NCI-H345 treated with DMSO at 0.1 percent for 48 hours (cell line): ENCODE data around the gene TMEM245.
A peak's percentile ranks its signal among the peaks of the same experiment; 100 is the strongest.

Source experiments
- DNase-seq: peaks from one replicate; lab custom pipeline; 2025; ENCODE audit not compliant: unreplicated experiment; lab: John Stamatoyannopoulos, UW

TMEM245 gene

DNA sequence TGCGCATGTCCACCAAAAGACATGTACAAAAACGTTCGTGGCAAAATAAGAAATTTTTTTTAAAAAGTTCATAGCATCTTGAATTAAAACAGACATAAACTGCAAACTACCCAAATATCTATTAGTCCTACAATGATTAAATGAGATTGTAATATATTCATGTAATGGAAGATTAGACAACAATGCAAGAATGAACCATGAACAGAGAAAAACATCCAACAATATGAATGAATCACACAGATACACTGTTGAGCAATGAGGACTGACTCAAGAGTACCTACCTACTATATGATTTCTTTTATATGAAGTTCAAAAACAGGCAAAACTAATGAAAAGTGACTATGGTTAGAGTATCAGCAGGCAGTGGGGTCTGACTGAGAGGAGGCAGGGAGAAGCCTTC is 88.5 kb downstream of the TMEM245 start:
- no peak for DNase-seq

DNA sequence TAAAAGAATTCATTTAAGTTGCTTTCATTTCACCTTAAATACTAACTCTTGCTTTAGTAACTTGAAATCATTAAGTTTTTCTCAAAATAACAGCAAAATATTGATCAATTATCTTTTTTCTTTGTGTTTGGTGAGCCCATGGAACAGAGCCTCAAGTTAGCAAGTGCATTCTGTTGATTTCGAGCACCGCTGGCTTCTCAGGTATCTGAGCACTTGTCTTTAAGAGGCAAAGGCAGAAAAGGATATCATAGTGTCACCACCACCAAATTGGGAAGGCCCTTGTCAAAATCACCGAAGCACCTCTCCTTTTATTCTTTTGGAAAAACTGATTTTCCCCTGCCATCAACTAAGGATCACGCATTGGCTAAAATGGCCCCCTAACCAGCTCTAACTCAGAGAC is 89.3 kb downstream of the TMEM245 start:
- DNase-seq = no peak

GRCh38 chr9:109028457-109028856 is 91.3 kb downstream of the TMEM245 start:
- no peak for DNase-seq

DNA sequence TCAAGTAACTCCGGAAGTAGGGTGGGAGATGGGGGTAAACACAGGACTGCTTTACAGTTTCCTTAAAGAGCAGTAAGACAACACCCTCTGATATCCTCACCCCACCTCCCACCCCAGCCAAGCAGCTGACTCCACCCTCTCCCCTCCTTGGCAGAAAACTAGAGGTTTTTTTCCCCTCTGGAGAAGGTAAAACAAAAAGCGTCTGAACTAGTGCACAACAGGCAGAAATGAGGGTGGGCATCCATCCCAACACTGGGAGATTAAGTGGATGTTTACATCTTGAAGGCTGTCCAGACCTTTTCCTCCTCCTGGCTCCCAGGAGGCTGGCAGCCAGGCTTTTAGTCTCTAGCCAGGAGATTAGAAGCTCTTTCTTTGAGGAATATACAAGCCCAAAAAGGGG is 92.6 kb downstream of the TMEM245 start:
- DNase-seq = no peak

GRCh38 chr9:109026306-109026705 is 93.4 kb downstream of the TMEM245 start:
- DNase-seq = no peak

GRCh38 chr9:109022873-109023272 is 96.9 kb downstream of the TMEM245 start:
- no peak for DNase-seq

GRCh38 chr9:109020581-109021511 is 98.9 kb downstream of the TMEM245 start:
- DNase-seq = no peak

GRCh38 chr9:109020113-109020512 is 99.6 kb downstream of the TMEM245 start:
- no peak for DNase-seq

DNA sequence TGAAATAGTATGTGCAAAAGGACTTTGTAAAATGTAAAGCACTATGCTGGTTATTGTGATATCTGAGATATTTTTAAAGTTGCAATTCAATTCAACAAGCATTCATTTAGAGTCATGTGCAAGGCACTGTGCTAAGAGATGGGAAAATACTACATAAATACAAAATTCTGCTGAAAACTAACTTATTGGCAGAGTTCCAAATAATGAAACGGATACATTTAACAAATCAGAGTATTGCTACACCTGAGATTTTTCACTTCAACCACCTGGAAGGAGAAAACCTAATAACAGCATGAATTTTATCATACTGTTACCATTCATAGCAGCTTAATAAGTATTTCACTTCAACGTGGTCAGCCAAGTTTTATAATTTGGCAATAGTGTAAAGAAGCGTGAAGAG is 100.3 kb downstream of the TMEM245 start:
- no peak for DNase-seq

DNA sequence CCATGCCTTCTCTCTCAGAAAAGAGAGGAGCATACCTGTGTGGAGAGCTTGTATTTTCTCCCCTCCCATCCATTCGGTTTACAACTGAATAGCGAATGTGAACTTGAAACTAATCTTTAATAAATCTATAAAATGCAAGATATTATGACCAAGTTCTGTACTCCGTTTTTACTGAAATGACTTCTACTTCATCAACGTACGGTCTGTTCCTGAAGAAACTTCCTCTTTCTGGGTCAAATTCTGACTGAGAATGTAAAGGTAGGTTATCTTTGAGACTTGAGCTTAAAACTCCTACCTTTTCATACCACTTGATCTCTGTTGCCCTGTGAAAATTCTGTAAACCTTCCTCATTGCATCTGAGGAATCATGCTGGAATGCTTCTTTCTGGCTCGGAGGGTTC is 102.3 kb downstream of the TMEM245 start:
- DNase-seq = no peak

DNA sequence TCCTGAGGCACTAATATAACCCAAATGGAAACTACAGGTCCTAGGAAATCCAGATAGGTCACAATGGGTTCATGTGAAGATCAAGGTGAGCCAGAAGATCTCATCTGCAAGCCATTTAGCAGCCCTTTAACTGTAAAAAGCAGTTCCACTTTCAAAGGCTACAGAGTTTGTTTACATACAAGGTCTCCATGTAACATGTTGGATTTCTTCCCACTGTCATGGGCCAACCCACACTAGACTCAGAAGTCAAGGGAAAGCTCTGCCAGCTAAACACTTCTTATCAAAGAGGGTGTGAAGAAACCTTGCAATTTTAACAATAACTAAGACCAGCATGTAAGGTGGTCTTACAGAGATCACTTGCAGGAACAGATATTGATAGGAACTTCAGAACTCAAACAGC is 102.7 kb downstream of the TMEM245 start:
- no peak for DNase-seq

DNA sequence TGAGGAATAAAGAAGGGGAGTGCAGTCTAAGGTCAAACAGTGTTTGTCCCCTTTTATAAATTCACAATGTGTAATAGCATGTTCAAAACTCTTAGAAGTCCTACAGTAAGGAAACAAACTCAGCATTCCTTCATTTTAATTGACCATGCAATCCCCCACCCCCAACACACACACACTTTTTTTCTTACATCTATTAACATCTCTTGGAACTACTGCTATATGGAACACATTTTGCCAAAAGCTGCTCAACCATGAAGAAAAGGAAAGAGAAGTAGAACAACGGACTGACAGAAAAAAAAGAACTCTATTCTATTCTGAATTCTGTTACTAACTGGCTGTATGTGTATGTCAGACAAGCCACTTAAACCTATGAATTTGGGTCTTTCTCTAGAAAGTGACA is 103.6 kb downstream of the TMEM245 start:
- no peak for DNase-seq

GRCh38 chr9:109014608-109015280 is 105.0 kb downstream of the TMEM245 start:
- no peak for DNase-seq

DNA sequence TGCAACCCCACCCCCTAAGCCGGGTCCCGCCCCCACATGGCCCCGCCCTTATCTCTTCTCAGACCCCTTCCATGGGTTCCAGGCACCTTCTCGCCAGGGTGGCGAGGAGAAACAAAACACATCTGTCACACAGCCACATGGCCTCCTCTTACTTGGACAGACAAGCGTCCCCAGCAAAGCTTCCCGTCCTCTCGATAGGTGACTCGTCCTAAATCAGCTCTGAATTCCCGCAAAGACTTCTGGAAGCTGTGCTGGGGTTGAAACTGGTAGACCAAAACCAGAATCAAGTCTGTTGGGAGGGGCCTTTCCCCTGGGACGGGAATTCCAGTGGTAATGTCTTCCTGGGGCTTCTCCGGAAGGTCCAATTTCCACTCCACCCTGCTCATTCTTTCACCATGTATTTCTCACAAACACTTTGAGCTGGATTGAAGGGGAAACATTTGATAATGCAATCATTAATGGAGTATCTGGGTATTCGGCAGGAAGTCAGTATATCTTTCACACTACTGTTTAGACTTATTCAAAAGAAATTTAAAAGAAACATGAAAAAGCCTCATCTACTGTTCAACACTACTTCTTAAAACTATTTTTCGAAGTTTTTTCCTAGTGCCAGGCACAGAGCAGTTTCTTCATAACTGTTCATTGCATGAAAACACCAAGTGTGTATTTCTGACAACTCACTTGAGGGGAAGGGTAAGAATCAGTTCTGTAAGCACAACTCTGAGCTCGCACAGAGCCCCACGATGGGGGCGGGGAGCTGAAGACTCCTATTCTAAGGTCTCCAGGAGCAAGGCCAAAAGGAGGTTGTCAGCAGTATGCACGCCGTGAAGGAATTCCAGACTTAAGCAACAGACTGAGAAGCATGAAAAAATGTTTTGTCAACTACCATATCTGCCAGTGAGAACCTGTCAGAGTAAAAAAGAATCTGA is 105.8 kb downstream of the TMEM245 start:
- no peak for DNase-seq

DNA sequence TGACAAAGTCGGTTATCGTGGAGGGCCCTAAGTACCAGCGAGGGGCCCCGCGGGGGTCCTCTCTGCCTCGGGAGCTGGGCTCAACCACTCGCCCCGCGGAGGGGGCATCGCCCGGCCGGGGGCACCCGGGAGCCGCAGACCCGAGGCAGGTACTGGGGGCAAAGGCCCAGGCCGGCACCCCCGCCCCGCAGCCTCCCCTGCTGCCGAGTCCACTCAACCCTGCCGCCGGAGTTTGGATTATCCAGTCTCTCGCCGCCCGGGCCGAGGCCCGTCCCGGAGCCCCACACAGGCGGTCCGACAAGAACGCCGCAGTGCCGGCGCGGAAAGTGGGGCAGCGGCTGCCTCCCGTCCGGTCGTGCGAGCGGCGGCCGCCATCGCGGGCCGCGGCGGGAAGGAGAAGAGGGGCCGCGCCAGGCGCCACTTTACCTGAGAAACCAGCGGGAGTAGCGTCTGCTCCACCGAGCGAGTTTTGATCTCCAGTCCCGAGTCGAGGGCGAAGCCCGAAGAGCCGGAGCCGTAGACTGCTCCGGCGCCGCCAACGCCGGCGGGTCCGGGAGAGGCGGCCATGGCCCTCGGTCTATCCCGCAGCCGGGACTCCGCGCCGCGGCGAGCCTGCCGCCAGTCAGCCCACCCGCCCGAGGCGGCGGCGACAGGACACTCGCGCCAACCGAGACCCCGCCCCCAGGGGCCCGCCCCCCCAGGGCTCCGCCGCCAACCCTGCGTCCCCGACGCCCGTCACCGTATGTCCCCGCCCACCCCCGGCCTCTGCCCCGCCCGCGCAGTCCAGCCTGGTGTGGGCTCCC is 106.7 kb downstream of the TMEM245 start, which contains the start of gene CTNNAL1:
Gene CTNNAL1, minus strand, starts transcription at position 624 of the 803 bp plus-strand sequence. Its CDS starts 57 bp downstream, at position 567.
- peak; percentile 74 for DNase-seq

DNA sequence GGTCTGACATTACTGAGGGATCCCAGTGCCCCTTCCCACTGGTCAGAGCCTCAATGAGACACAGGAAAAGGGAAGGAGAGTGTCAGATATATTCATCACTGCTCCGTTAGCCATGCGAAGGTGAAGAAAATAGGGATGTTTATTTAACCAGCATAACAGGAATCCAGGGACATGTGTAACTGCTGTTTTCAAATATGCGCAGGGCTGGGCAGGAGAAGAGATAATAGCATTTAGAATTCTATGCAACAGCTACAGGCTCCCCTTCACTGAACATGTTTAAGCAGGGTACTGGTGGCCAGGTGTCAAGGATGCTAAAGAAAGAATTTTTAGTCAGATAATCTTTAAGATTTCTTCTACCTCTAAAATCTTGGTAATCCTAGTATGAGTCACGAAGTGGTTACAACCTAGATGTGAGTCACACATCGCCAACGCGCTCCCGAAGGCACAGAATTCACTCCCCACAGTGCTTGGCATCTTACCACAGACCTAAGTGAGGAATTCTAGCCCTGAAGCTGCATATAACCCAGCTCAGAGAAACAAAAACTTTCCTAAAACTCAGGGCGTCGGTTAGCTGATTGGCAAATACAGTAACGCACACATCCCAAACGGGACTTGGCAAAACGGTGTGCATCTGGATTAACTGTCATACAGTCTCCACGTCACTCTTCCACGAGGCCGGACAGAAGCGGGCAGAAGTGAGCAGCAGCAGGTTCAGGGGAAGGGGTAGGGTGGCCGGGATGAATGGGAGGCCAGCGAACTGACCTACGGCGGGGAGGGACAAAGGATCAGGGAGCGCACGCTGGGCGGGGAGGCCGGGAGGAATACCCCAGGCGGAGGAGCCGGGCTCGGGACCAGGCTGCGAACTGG is 107.5 kb downstream of the TMEM245 start:
- no peak for DNase-seq

DNA sequence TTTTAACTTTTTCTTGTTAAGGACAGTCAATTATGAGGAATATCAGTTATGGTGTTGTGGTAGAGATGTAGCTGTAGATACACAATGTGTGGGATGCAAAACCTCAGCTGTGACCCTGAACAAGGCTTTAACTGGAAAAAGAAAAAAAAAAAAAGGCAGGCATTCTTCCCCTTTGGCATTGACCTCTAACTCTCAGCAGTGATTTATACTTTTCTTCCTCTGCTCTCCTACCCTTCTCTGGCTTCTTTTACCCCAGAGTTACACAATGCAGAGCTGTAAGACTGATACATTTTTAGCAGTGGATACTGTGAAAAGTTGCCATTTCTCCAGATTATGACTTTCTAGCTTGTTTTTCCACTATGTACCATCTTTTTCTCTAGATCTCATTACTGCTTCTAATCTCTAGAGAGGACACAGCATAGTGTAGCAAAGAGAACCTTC is 108.5 kb downstream of the TMEM245 start:
- no peak for DNase-seq

DNA sequence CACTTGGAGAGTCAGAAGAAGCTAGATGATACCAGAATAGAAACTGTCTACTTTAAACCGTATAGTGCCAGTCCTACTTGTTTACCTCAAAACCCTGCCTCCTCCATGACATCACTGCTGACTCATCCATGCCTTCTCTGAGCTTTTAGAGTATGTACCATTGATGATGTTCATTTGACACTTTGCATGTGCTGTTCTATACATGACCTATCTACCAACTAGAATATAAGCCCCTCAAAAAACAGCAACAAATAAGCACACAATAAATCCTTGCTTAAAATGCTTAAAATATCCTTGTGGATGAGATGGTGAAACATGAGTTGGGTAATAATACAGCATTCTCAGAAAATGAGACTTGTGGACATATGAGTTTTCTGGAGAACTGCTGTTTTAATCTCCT is 109.0 kb downstream of the TMEM245 start:
- no peak for DNase-seq

DNA sequence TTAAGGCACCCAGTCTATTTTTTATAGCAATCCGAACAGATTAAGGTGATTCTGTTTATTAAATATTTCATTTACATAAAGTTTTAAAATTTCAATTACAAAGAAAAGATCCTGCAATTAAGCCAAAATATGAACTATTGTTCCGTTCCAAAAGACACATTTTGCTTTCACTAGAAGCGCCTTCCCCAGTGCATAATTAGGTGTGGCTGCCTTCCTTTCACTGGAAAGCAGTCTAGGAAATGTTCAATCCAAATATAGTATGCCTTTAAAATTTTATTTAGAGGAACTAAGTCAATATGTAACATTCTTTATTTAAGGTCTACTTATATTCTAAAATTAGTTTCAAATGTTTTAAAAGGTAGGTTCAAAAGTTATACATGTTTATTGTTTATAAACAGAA is 114.1 kb downstream of the TMEM245 start:
- DNase-seq = no peak
